HG03139 (cell line): ENCODE data around the gene KRTAP10-10.
"Not testable (repeated sequence)": the region's sequence is repeated elsewhere in the genome, so short reads cannot be mapped to it uniquely, and the experiment has no call there.

Experiments used
- ATAC-seq: cut with Tn5 transposase; IDR thresholded peaks from one replicate; pipeline ENCODE4 v1.9.1; 2021; ENCODE audit not compliant: unreplicated experiment

Gene KRTAP10-10

GRCh38 chr21:44637018-44637850 lies at the start of gene KRTAP10-10:
Gene KRTAP10-10, plus strand, starts transcription at chr21:44637356. Its CDS starts 62 bp downstream, at chr21:44637418.
- no peak for ATAC-seq

GRCh38 chr21:44589094-44589493 lies 48.1 kb upstream of the KRTAP10-10 start:
- ATAC-seq = no peak

- no peak for ATAC-seq
Measured at GRCh38 chr21:44589586-44590305, 47.4 kb upstream of the KRTAP10-10 start.

DNA sequence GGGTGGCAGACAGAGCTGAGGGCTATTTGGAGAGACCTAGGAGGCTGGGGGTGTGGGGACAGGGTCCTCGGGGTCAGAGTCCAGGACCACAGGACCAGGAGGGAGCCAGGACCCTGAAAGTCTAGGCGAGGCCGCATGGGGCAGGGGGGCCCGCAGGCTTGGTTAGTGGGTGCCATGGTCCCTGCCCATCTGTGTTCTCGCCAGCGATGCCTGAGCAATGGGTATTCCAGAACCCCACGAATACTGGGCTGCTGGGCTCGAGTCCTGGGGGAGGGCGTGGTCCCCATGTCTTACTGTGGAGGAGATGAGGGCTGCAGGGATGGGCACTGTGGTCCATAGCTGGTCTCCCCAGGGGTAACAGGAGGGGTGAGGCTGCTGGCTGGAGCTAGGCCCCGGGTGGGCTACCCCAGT lies 46.8 kb upstream of the KRTAP10-10 start:
- no peak for ATAC-seq

DNA sequence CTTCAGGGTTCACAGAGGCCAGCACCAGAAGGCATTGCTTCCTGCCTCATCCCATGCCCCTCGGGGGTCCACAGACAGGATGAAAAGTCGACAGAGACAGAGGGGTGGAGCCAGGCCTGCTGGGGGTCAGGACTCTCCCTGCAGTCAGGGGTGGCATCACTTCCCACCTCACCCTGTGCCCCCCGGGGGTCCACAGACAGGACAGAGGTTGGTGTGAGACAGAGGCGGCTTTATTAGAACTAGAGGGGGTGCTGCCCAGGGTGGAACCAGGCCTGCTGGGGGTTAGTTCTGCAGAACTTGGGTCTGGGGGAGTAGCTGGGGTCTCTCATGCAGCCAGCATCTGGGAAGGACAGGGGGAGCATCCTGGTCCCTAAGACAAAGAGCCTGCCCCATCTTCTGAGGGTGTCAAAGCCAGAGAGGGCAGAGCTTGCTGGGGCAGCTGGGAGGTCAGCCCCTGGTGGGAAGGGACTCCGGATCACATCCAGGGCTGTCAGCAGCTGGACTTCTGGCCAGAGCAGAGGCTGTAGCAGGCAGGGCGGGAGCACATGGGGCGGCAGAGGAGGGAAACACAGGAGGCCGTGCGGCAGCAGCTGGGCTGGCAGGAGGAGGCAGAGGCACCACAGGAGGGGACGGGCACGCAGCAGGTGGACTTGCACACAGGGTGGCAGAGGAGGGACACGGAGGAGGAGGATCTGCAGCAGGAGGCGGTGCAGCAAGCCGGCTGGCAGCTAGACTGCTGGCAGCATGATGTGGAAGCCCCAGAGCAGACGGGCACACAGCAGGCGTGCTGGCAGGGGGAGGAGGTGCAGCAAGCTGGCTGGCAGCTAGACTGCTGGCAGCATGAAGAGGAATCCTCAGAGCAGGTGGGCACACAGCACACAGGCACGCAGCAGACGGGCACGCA lies 46.0 kb upstream of the KRTAP10-10 start:
- not testable (repeated sequence) for ATAC-seq

DNA sequence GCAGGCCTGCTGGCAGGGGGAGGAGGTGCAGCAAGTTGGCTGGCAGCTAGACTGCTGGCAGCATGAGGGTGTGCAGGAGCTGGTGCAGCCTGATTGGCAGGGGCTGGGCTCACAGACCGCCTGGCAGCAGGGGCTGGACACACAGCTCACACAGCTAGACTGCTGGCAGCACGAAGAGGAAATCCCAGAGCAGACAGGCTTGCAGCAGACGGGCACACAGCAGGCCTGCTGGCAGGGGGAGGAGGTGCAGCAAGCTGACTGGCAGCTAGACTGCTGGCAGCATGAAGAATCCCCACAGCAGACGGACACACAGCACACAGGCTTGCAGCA lies 45.4 kb upstream of the KRTAP10-10 start:
- ATAC-seq = not testable (repeated sequence)

DNA sequence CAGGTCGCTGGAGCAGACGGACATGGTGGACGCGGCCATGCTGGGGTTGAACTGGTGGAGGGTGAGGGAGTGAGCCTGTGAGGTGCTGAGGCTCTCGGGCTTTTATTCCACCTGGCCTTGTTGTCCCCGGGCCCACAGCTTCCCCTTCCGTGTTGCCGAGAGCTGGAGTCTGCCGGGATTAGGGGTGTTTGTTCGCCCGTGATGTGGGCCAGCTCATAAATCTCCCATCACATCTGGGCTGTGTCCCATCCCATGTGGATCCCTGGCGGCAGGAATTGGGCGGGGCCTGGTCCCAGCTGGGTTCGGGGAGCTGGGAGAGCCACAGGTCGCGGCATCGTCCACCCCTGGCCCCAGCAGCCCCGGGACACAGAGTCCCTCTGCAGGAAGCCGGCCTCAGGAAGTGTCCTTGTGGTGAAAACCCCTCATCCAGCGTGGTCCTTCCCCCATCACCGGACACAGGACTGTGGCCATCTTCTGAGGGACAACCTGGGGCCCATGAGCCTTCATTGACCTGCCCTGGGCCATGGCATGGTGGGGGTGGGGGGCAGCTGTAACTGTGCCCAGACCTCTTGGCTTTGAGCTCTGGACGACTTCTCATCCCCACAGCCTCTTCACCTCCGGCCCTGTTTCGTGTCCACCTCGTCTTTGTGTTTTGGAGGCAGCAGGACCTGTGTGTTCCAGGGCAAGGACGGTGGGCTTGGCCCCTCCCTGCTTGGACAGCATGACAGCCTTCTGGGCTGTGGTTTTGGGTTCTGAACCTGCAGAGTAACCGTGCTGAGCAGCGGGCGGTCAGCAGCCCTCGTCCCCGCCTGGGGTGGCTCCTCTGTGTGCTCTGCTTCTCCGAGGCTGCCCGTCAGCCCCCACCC lies 44.5 kb upstream of the KRTAP10-10 start, which contains the start of gene KRTAP10-6:
TSS of gene KRTAP10-6 (minus strand) at position 60 of the 866 bp plus-strand sequence. CDS start at position 39, 21 bp downstream.
- no peak for ATAC-seq

DNA sequence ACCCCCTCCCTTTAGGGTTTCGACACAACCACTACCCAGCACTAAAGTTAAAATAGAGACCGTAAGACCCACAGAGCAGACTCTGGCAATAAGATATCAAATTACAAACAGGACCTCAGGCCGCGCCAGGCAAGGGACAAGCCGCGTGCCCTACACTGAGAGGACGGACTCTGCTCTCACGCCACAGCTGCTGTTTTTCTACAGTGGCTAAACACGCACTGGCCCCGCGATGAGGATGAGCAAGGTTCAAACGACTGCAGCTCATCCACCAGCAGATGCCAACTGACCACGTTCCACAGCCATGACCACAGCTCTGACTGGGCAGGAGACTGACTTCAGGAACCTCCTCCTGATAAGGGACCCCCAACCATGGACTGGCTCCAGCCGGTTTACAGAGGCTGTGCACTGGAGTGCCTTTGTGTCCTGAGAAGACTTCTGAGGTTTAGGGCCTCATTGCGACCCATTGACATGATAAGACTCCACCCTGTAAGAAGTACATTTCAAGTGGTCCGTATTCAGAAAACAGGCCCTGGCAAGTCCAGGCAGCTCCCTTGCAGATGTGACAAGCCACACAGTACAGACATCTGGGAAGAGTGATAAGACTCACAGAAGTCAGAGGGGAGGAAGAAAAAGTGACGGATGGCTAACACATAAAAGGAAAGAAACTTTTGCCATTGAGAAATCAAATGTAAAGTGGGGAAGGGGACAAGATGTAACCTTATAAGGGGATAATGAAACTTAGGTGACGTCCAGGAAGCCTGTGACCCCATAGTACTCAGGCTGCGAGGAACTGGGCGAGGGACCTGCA lies 43.4 kb upstream of the KRTAP10-10 start:
- no peak for ATAC-seq

DNA sequence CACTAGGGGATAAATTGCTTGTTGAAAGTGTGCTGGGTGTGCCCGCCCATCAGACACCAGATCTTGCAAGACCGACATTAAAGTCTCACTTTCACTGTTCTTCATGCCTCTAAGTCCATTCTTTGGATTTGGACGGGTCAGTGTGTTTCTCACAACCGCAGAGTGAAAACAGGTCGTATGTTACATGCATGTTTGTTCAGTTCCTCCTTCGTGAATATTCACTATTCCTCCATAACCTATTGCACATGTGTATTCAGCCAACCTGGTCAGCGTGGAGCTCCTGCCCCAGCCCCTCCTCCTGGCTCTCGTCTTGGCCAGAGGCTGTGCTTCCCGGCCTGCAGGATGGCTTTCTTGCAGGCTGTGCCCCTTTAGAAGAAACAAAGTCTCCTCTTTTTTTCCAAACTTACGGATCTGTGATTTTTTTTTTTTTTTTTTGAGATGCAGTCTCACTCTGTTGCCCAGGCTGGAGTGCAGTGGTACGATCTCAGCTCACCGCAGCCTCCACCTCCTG lies 42.7 kb upstream of the KRTAP10-10 start:
- ATAC-seq = no peak

- ATAC-seq = no peak
Measured at GRCh38 chr21:44595524-44595923, 41.6 kb upstream of the KRTAP10-10 start.

GRCh38 chr21:44596068-44596725 lies 41.0 kb upstream of the KRTAP10-10 start:
- no peak for ATAC-seq

DNA sequence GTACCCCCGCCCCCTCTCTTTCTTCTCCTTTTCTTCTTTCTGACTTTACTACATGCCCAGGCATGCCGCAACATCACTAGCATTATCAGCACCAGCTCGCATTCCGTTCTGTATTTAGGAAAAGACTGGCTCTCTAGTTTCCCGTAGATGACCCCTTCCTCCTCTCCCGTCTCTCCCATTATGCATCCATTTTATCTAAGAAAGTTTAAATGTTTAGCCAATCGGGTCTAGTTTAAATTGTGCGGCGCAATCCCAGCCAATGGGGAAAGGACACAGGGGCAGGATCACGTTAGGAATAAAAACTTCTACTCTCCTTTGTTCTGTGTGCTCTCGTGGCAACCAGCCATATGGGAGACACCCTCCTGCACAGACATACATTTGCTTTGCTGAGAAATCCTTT lies 39.1 kb upstream of the KRTAP10-10 start:
- ATAC-seq = no peak

GRCh38 chr21:44599264-44600029 lies 37.7 kb upstream of the KRTAP10-10 start:
- no peak for ATAC-seq

DNA sequence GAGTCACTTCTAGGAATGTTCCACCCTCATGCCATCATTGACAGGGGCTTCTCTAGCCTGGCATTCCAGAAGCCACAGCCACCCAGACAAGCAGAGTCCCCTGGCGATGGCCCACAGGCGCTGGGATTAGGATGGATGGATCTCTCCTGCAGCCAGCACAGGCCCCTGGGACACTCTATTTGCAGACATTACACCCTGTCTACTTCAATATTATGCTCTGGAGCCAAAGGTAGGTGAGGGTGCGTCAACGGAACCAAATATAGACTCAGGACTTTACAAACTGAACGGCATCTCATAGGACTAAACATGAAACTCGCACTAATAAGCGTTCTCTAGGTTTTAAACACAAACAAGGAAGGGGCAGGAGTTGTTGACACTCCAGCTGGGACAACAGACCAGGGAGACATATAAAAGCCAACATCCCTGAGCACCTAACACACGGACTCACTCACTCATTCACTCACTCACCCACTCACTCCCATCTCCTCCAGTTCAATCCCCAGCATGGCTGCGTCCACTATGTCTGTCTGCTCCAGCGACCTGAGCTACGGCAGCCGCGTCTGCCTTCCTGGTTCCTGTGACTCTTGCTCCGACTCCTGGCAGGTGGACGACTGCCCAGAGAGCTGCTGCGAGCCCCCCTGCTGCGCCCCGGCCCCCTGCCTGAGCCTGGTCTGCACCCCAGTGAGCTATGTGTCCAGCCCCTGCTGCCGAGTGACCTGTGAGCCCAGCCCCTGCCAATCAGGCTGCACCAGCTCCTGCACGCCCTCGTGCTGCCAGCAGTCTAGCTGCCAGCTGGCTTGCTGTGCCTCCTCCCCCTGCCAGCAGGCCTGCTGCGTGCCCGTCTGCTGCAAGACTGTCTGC lies 36.8 kb upstream of the KRTAP10-10 start, which contains the start of gene KRTAP10-7:
TSS of gene KRTAP10-7 (plus strand) at position 480 of the 861 bp plus-strand sequence. CDS start at position 505, 25 bp downstream.
- not testable (repeated sequence) for ATAC-seq

DNA sequence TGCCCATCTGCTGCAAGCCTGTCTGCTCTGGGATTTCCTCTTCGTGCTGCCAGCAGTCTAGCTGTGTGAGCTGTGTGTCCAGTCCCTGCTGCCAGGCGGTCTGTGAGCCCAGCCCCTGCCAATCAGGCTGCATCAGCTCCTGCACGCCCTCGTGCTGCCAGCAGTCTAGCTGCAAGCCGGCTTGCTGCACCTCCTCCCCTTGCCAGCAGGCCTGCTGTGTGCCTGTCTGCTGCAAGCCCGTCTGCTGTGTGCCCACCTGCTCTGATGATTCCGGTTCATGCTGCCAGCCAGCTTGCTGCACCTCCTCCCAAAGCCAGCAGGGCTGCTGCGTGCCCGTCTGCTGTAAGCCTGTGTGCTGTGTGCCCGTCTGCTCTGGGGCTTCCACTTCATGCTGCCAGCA lies 36.1 kb upstream of the KRTAP10-10 start:
- ATAC-seq = not testable (repeated sequence)

GRCh38 chr21:44601596-44602462 lies 35.3 kb upstream of the KRTAP10-10 start:
- ATAC-seq = no peak
